Measurements from ENCODE around the gene STX1A.

- TF ChIP-seq CTCF (IDR thresholded peaks at IDR 0.05) (no peak), POLR2AphosphoS5 (IDR thresholded peaks at IDR 0.05) (no peak), EP300 (IDR thresholded peaks at IDR 0.05) (no peak)
Measured at GRCh38 chr7:73766556-73767229, 47.2 kb upstream of the STX1A start.

Data from sigmoid colon (tissue), 4 donors.